Measurements from ENCODE around the gene BRIP1.
"Not testable (repeated sequence)": the region's sequence is repeated elsewhere in the genome, so short reads cannot be mapped to it uniquely, and the experiment has no call there.

Gene BRIP1

GRCh38 chr17:61783556-61784304 lies 79.6 kb downstream of the BRIP1 start:
- TF ChIP-seq CTCF (conservative IDR thresholded peaks at IDR 0.05; ENCODE audit: control insufficient read depth, insufficient read depth, low read depth, low read length), result no peak
- H3K4me3 ChIP-seq (ENCODE audit: control insufficient read depth, low read depth, low read length), result no peak overlapping the region

GRCh38 chr17:61783120-61783519 lies 80.2 kb downstream of the BRIP1 start:
- no peak for DNase-seq (ENCODE audit: low read depth)
- TF ChIP-seq CTCF (conservative IDR thresholded peaks at IDR 0.05; ENCODE audit: control insufficient read depth, insufficient read depth, low read depth, low read length), result no peak
- H3K4me3 ChIP-seq (ENCODE audit: control insufficient read depth, low read depth, low read length), result no peak overlapping the region

More at GRCh38 chr17:61783556-61784304, 79.6 kb downstream of the BRIP1 start:
- no peak for DNase-seq (ENCODE audit: low read depth)

- DNase-seq (ENCODE audit: low read depth), result no peak
- no peak overlapping the region for H3K4me3 ChIP-seq (ENCODE audit: control insufficient read depth, low read depth, low read length)
- TF ChIP-seq CTCF (conservative IDR thresholded peaks at IDR 0.05; ENCODE audit: control insufficient read depth, insufficient read depth, low read depth, low read length), result no peak
Observed at GRCh38 chr17:61782683-61783082, 80.6 kb downstream of the BRIP1 start.

GRCh38 chr17:61775364-61775763 lies 88.0 kb downstream of the BRIP1 start:
- no peak for TF ChIP-seq CTCF (conservative IDR thresholded peaks at IDR 0.05; ENCODE audit: control insufficient read depth, insufficient read depth, low read depth, low read length)
- H3K4me3 ChIP-seq (ENCODE audit: control insufficient read depth, low read depth, low read length), result no peak overlapping the region
- no peak for DNase-seq (ENCODE audit: low read depth)

GRCh38 chr17:61774724-61775123 lies 88.6 kb downstream of the BRIP1 start:
- no peak for TF ChIP-seq CTCF (conservative IDR thresholded peaks at IDR 0.05; ENCODE audit: control insufficient read depth, insufficient read depth, low read depth, low read length)
- no peak for DNase-seq (ENCODE audit: low read depth)
- H3K4me3 ChIP-seq (ENCODE audit: control insufficient read depth, low read depth, low read length), result no peak overlapping the region

- not testable (repeated sequence) for DNase-seq (ENCODE audit: low read depth); H3K4me3 ChIP-seq (ENCODE audit: control insufficient read depth, low read depth, low read length)
Observed at GRCh38 chr17:61774087-61774486, 89.2 kb downstream of the BRIP1 start.

GRCh38 chr17:61770752-61771533 lies 92.4 kb downstream of the BRIP1 start:
- TF ChIP-seq CTCF (conservative IDR thresholded peaks at IDR 0.05; ENCODE audit: control insufficient read depth, insufficient read depth, low read depth, low read length), result no peak
- no peak overlapping the region for H3K4me3 ChIP-seq (ENCODE audit: control insufficient read depth, low read depth, low read length)
- peak; percentile 76 for DNase-seq (ENCODE audit: low read depth)

All from fibroblast of mammary gland (primary cell).